Measurements from ENCODE around the gene PLSCR2.

Gene PLSCR2

DNA sequence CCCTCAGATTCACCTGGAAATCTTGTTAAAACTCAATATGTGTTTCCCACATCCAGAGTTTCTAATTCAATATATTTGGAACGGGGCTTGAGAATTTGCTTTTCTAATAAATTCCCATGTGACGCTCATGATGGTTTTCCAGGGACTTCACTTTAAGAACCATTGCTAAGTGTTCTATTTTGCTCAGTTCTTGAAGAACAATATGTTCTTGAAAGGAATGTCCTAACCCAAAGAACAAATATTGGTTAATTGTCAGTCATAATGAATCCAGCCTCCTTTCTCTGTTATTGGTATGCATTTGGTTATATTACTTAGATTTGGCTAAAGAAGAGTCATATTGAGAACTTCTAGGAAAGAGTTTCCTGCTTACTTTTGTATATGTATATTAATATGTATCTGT, 4.4 kb upstream of the PLSCR2 start:
- Histone ChIP-seq H3K27ac (ENCODE audit: extremely low read depth, low read depth, low read length) (no peak overlapping the region), H3K36me3 (ENCODE audit: control insufficient read depth in 2 of 2, insufficient read depth in 1 of 2, low read length in 2 of 2) (no peaks in the 10 kb centered on the region), H3K9me3 (ENCODE audit: control insufficient read depth, insufficient read depth, low read depth, low read length) (no peaks in the 10 kb centered on the region), H3K4me3 (ENCODE audit: low read depth, low read length) (no peak overlapping the region), H3K4me1 (ENCODE audit: control insufficient read depth, insufficient read depth, low read length) (no peaks in the 10 kb centered on the region)
- TF ChIP-seq ZBTB17 (tag by site-specific recombination; IDR thresholded peaks at IDR 0.05), result no peak
- no peak for TF ChIP-seq ZNF521 (tag by site-specific recombination; IDR thresholded peaks at IDR 0.05)
- TF ChIP-seq ZNF350 (tag by site-specific recombination; IDR thresholded peaks at IDR 0.05), result no peak
- TF ChIP-seq ZNF837 (tag by site-specific recombination; IDR thresholded peaks at IDR 0.05), result no peak
- no peak for TF ChIP-seq ZFP41 (tag by site-specific recombination; IDR thresholded peaks at IDR 0.05; ENCODE audit: borderline replicate concordance)
- TF ChIP-seq ZNF785 (tag by site-specific recombination; IDR thresholded peaks at IDR 0.05), result no peak
- TF ChIP-seq ZIC2 (tag by site-specific recombination; IDR thresholded peaks at IDR 0.05), result no peak
- TF ChIP-seq ZNF433 (tag by site-specific recombination; IDR thresholded peaks at IDR 0.05; ENCODE audit: low read depth), result no peak
- no peak for TF ChIP-seq SP3 (tag by site-specific recombination; IDR thresholded peaks at IDR 0.05)
- TF ChIP-seq, protein P1, sequence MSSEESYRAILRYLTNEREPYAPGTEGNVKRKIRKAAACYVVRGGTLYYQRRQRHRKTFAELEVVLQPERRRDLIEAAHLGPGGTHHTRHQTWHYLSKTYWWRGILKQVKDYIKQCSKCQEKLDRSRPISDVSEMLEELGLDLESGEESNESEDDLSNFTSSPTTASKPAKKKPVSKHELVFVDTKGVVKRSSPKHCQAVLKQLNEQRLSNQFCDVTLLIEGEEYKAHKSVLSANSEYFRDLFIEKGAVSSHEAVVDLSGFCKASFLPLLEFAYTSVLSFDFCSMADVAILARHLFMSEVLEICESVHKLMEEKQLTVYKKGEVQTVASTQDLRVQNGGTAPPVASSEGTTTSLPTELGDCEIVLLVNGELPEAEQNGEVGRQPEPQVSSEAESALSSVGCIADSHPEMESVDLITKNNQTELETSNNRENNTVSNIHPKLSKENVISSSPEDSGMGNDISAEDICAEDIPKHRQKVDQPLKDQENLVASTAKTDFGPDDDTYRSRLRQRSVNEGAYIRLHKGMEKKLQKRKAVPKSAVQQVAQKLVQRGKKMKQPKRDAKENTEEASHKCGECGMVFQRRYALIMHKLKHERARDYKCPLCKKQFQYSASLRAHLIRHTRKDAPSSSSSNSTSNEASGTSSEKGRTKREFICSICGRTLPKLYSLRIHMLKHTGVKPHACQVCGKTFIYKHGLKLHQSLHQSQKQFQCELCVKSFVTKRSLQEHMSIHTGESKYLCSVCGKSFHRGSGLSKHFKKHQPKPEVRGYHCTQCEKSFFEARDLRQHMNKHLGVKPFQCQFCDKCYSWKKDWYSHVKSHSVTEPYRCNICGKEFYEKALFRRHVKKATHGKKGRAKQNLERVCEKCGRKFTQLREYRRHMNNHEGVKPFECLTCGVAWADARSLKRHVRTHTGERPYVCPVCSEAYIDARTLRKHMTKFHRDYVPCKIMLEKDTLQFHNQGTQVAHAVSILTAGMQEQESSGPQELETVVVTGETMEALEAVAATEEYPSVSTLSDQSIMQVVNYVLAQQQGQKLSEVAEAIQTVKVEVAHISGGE (tag by site-specific recombination; conservative IDR thresholded peaks at IDR 0.05; ENCODE audit: low read depth), result no peak
- TF ChIP-seq, protein P2, sequence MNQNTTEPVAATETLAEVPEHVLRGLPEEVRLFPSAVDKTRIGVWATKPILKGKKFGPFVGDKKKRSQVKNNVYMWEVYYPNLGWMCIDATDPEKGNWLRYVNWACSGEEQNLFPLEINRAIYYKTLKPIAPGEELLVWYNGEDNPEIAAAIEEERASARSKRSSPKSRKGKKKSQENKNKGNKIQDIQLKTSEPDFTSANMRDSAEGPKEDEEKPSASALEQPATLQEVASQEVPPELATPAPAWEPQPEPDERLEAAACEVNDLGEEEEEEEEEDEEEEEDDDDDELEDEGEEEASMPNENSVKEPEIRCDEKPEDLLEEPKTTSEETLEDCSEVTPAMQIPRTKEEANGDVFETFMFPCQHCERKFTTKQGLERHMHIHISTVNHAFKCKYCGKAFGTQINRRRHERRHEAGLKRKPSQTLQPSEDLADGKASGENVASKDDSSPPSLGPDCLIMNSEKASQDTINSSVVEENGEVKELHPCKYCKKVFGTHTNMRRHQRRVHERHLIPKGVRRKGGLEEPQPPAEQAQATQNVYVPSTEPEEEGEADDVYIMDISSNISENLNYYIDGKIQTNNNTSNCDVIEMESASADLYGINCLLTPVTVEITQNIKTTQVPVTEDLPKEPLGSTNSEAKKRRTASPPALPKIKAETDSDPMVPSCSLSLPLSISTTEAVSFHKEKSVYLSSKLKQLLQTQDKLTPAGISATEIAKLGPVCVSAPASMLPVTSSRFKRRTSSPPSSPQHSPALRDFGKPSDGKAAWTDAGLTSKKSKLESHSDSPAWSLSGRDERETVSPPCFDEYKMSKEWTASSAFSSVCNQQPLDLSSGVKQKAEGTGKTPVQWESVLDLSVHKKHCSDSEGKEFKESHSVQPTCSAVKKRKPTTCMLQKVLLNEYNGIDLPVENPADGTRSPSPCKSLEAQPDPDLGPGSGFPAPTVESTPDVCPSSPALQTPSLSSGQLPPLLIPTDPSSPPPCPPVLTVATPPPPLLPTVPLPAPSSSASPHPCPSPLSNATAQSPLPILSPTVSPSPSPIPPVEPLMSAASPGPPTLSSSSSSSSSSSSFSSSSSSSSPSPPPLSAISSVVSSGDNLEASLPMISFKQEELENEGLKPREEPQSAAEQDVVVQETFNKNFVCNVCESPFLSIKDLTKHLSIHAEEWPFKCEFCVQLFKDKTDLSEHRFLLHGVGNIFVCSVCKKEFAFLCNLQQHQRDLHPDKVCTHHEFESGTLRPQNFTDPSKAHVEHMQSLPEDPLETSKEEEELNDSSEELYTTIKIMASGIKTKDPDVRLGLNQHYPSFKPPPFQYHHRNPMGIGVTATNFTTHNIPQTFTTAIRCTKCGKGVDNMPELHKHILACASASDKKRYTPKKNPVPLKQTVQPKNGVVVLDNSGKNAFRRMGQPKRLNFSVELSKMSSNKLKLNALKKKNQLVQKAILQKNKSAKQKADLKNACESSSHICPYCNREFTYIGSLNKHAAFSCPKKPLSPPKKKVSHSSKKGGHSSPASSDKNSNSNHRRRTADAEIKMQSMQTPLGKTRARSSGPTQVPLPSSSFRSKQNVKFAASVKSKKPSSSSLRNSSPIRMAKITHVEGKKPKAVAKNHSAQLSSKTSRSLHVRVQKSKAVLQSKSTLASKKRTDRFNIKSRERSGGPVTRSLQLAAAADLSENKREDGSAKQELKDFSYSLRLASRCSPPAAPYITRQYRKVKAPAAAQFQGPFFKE (tag by site-specific recombination; IDR thresholded peaks at IDR 0.05; ENCODE audit: borderline replicate concordance), result no peak
- TF ChIP-seq, protein P3, sequence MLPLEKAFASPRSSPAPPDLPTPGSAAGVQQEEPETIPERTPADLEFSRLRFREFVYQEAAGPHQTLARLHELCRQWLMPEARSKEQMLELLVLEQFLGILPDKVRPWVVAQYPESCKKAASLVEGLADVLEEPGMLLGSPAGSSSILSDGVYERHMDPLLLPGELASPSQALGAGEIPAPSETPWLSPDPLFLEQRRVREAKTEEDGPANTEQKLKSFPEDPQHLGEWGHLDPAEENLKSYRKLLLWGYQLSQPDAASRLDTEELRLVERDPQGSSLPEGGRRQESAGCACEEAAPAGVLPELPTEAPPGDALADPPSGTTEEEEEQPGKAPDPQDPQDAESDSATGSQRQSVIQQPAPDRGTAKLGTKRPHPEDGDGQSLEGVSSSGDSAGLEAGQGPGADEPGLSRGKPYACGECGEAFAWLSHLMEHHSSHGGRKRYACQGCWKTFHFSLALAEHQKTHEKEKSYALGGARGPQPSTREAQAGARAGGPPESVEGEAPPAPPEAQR (tag by site-specific recombination; IDR thresholded peaks at IDR 0.05), result no peak
- no peak for TF ChIP-seq HOXD13 (CRISPR knock-in tag; IDR thresholded peaks at IDR 0.05; ENCODE audit: borderline replicate concordance)
- TF ChIP-seq KLF16 (tag by site-specific recombination; IDR thresholded peaks at IDR 0.05), result no peak
- TF ChIP-seq ZNF404 (tag by site-specific recombination; IDR thresholded peaks at IDR 0.05), result no peak
- no peak for TF ChIP-seq ZNF658 (tag by site-specific recombination; IDR thresholded peaks at IDR 0.05)
- no peak for TF ChIP-seq ZNF114 (tag by site-specific recombination; IDR thresholded peaks at IDR 0.05)
- no peak for TF ChIP-seq ZNF274 (IDR thresholded peaks at IDR 0.05; ENCODE audit: low read length)
- no peak for TF ChIP-seq ZNF274 (tag by site-specific recombination; IDR thresholded peaks at IDR 0.05; ENCODE audit: borderline replicate concordance)
- ChIA-PET POLR2A (no interaction called here), CTCF (no interaction called here)
